LoVo (cell line): ENCODE measurements around the gene F8A1.
"Not testable (repeated sequence)": the region's sequence is repeated elsewhere in the genome, so short reads cannot be mapped to it uniquely, and the experiment has no call there.

ENCODE experiments used
- DNase-seq: peaks from one replicate; pipeline ENCODE4 v3.0.0-alpha.2; 2016; ENCODE audit warnings: low spot score

F8A1 gene

DNA sequence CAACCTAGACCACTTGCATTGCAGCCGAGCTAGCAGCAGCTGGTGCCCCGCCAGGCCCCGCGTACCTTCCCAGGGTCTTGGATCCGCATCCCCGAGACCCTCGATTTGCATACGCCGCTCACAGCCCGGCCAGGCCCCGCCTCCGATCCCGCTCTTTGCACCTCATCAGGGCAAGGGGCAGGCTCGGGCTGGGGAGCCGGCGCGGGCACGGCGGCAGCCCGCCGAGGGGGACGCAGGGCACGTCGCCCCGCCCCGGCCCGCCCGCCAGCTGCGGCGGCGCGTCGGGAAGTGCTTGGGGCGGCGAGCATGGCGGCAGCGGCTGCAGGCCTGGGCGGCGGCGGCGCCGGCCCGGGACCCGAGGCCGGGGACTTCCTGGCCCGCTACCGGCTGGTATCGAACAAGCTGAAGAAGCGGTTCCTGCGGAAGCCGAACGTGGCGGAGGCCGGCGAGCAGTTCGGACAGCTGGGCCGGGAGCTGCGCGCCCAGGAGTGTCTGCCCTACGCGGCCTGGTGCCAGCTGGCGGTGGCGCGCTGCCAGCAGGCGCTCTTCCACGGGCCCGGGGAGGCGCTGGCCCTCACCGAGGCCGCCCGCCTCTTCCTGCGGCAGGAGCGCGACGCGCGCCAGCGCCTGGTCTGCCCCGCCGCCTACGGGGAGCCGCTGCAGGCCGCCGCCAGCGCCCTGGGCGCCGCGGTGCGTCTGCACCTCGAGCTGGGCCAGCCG, at the start of gene F8A1:
Gene F8A1, plus strand, starts transcription at position 287 of the 720 bp plus-strand sequence. Its CDS starts 20 bp downstream, at position 307.
- not testable (repeated sequence) for DNase-seq

GRCh38 chrX:154840856-154841255, 45.3 kb upstream of the F8A1 start:
- peak; percentile 9 for DNase-seq

- no peak for DNase-seq
These were observed 35.1 kb upstream of the F8A1 start for GRCh38 chrX:154850957-154851611.

DNA sequence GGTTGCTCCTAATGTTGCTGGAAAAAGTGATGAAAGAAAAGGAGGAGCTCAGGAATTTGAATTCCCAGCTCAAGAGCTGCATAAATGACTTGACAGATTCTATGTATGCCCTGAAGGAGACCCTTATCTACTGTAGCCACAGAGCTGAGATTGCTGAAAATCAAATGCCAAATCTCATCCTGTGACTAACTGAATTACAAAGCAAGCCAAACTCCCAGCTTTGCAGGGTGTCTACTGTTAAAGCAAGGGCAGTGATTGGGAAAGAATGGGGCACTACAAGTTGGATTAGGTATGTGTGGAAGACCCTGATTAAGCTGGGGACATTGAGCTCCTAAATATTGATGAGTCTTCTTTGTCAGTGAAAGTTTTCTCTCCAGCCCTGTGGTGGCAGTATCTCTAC, 30.9 kb upstream of the F8A1 start:
- DNase-seq: no peak

GRCh38 chrX:154868522-154868921, 17.6 kb upstream of the F8A1 start:
- DNase-seq: not testable (repeated sequence)

DNA sequence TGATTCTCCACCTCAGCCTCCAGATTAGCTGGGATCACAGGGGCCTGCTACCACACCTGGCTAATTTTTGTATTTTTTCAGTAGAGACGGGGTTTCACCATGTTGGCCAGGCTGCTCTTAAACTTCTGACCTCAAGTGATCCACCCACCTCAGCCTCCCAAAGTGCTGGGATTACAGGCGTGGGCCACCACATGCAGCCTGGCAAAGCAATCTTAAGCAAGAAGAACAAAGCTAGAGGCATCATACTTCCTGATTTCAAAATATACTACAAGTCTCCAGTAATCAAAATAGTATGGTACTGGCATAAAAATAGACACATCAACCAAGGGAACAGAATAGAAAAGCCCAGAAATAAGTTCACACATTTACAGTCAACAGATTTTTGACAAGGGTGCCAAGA, 12.8 kb upstream of the F8A1 start:
- DNase-seq: no peak

- DNase-seq: not testable (repeated sequence)
These were observed 2.1 kb upstream of the F8A1 start for GRCh38 chrX:154884069-154884468.

DNA sequence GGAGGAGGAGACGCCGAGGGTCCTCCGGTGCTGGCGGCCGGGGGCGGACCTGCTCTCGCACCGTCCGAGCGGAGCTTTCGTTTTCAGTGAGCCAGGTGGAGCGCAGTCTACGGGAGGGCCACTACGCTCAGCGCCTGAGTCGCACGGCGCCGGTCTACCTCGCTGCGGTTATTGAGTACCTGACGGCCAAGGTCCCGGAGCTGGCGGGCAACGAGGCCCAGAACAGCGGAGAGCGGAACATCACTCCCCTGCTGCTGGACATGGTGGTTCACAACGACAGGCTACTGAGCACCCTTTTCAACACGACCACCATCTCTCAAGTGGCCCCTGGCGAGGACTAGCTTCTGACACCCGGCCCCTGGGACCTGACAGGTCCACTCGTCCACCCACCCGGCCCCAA, 1.1 kb upstream of the F8A1 start:
- not testable (repeated sequence) for DNase-seq

DNA sequence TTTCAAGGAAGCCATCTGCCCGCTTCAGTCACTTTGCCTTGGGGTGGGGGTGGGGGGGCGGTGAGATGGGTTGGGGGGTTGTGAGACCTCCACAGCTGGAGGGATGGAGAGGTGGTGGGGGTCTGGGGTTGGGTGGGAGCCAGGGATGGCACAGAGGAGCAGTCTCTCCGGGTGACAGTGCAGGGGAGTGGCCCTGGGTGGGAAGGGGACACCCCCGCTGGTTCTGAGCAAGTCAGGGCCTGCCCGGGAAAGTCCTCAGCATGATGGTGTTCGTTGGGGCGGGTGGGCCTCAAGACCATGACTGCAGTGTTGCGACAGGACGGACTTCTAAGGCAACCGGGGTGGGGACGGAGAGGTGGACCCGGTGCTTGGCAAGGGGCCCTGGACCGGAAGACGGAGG, 606 bp upstream of the F8A1 start:
- not testable (repeated sequence) for DNase-seq

DNA sequence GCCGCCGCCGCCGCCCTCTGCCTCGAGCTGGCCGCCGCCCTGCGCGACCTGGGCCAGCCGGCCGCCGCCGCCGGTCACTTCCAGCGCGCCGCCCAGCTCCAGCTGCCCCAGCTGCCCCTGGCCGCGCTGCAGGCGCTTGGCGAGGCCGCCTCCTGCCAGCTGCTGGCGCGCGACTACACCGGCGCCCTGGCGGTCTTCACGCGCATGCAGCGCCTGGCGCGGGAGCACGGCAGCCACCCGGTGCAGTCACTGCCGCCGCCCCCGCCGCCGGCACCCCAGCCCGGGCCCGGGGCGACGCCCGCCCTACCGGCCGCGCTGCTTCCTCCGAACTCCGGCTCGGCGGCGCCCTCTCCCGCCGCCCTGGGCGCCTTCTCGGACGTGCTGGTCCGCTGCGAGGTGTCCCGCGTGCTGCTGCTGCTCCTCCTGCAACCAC, 650 bp downstream of the F8A1 start:
- not testable (repeated sequence) for DNase-seq

GRCh38 chrX:154890990-154891639, 5.0 kb downstream of the F8A1 start:
- no peak for DNase-seq

GRCh38 chrX:154892296-154892695, 6.1 kb downstream of the F8A1 start:
- no peak for DNase-seq

- no peak for DNase-seq
These were observed 14.2 kb downstream of the F8A1 start for GRCh38 chrX:154900323-154900722.

DNA sequence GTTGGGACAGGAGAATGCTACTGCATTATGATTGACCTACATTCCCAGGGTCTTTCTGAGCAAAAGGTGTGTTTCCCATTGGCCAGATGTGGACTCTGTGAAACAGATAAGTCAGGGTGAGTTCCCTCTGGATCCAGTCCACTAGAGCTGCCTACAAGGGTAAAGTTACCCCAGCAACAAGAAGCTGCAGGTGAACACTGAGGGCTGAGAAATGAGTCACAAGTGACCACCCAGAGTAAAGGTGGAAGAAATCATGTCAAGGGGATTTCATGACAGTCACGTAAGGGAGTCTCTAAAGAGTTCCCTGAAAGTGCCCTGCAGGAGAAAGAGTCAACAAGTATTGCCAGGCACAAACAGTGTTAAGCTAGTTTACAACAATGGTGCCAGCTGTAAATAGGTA, 16.3 kb downstream of the F8A1 start:
- DNase-seq: no peak

DNA sequence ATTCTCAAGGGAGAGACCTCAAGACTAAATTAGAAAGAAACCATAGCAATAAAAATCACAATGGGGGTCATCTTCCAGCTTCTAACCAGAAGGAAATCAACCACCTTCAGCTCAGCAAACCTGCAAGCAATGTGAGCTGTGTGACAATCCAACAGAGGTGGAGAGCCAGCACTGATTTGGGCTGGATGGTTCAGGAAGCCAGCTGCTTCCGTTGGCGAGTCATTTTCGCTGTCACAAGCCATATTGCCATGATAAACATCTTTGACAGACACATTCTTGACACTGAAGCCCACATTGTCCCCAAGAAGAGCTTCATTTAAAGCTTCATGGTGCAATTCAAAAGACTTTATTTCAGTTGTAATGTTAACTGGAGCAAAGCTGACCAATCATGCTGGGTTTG, 22.7 kb downstream of the F8A1 start:
- DNase-seq: no peak

DNA sequence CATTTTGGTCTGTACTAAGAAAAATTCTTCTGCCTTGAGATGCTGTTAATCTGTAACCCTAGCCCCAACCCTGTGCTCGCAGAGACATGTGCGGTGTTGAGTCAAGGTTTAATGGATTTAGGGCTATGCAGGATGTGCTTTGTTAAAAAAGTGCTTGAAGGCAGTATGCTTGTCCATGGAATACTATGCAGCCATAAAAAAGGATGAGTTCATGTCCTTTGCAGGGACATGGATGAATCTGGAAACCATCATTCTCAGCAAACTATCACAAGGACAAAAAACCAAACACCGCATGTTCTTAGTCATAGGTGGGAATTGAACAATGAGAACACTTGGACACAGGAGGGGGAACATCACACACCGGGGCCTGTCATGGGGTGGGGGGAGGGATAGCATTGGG, 23.9 kb downstream of the F8A1 start:
- DNase-seq: not testable (repeated sequence)

- not testable (repeated sequence) for DNase-seq
These were observed 24.4 kb downstream of the F8A1 start for GRCh38 chrX:154910528-154910927.

- no peak for DNase-seq
These were observed 27.9 kb downstream of the F8A1 start for GRCh38 chrX:154914052-154914451.

DNA sequence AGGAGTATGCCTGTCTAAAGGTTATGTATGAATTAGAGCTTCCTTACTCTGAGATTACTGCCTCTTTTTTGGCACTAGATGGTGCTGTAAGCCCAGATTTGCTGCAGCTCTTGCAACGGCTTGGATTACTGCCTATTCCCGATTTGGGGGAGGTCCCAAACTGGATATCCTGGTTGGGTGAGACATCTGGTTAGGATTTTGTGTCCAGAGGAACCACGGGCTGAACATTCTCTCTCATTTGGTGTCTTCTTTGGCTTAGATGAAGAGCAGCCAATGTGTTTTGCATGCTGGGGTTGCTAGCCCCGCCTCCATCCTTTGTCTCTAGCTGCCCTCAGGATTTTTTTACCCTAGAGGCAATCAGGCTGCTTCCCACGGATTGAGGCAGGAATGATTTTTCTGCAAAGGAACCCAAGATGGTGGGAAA, 31.9 kb downstream of the F8A1 start:
- DNase-seq: peak; percentile 37

DNA sequence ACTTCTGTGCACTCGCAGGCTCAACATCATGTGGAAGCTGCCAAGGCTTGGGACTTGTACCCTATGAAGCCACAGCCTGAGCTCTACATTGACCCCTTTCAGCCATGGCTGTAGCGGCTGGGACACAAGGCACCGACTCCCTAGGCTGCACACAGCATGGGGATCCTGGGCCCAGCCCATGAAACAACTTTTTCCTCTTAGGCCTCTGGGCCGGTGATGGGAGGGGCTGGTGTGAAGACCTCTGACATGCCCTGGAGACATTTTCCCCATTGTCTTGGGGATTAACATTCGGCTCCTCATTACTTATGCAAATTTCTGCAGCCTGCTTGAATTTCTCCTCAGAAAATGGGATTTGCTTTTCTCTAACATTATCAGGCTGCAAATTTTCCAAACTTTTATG, 38.6 kb downstream of the F8A1 start:
- not testable (repeated sequence) for DNase-seq
